ENCODE measurements around the gene NDNF.

GRCh38 chr4:120994521-120994920 is 77.8 kb downstream of the NDNF start:
- TF ChIP-seq, protein P1, sequence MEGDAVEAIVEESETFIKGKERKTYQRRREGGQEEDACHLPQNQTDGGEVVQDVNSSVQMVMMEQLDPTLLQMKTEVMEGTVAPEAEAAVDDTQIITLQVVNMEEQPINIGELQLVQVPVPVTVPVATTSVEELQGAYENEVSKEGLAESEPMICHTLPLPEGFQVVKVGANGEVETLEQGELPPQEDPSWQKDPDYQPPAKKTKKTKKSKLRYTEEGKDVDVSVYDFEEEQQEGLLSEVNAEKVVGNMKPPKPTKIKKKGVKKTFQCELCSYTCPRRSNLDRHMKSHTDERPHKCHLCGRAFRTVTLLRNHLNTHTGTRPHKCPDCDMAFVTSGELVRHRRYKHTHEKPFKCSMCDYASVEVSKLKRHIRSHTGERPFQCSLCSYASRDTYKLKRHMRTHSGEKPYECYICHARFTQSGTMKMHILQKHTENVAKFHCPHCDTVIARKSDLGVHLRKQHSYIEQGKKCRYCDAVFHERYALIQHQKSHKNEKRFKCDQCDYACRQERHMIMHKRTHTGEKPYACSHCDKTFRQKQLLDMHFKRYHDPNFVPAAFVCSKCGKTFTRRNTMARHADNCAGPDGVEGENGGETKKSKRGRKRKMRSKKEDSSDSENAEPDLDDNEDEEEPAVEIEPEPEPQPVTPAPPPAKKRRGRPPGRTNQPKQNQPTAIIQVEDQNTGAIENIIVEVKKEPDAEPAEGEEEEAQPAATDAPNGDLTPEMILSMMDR (IDR thresholded peaks at IDR 0.05): no peak
- TF ChIP-seq POLR2A (IDR thresholded peaks at IDR 0.05): no peak
